Measurements from ENCODE around the gene GNAL.

The GNAL gene

DNA sequence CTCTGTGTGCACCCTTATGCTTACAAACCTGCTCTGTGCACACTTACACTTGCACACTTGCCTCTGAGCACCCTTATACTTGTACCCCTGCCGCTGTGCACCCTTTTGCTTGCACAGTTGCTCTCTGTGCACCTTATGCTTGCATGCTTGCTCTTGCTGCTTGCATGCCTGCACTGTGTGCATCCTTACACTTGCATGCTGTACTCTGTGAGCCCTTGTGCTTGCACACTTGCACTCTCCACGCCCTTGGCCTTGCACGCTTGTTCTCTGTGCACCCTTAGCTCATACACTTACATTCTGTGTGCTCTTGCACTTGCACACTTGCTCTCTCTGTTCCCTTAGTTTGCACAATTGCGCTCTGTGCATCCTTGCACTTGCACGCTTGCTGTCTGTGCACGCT, 78.3 kb downstream of the GNAL start:
- DNase-seq = no peak

DNA sequence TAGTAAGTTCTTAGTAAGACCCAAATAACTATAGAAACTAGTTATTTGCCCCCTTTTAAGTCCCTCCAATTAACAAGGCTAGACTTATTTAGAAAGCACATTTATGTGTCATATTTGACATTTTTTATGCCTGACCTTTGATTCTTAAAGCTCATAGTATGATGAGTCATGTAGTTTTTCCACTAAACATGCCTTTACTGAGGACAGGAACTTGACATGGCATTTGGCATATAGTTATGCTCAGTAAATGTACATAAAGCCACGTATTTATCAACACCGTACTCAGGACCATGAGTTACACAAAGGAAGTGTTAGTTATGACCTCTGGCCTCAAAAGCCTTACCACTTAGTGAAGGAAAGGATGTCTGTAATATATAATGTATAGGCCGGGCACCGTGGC, 78.9 kb downstream of the GNAL start:
- DNase-seq = no peak

DNA sequence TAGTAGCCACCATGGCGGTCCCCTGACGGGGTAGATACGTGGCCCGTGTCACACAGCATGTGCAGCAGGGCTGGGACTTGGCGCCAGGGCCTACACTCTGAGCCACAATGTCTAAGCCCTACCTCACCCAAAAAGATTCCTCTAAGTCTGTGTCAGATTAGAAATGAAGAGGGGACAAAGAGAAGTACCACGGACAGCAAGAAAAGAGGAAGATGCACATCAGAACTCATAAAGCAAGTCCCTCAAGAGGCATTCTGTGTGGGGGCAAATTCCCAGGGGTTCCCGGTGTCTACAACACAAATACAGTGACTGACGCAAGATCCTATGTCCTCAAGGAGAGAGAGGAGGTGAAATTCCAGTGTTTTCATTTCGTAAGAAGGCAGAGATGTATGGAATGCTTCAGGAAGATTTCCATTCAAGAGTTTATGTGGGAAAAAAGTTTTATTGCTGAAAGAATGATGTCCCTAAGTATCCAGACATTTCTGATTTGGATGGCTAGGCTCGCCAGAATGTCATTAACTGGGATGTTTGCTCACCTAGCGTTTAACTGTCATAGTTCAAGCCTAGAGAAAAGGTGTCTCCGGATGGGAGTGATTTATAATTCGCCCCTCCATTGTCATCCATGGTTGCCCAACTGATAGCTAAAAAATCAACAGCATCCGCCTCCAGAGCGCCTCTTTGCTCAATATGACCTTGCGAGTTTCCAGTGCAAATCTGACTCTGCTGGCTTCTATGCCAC, 86.5 kb downstream of the GNAL start:
- DNase-seq = no peak

DNA sequence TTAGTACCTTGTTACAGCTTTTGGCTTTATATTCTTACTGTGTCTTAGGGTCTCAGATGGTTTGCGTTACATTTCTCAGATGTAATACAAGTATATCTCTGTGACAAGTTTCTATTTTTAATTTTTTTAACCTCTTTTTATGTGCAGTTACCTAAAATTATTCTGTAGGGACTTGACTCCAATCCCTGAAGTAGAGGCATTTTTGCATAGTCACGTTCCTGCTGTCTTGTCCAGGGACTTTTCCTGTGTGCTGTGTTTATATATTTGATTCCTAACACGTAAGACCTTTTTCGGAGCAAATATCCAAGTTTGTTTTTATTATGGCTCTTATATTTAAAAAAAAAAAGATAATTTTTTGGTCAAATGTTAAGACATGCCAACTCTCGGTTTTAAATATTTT, 91.0 kb downstream of the GNAL start:
- no peak for DNase-seq

DNA sequence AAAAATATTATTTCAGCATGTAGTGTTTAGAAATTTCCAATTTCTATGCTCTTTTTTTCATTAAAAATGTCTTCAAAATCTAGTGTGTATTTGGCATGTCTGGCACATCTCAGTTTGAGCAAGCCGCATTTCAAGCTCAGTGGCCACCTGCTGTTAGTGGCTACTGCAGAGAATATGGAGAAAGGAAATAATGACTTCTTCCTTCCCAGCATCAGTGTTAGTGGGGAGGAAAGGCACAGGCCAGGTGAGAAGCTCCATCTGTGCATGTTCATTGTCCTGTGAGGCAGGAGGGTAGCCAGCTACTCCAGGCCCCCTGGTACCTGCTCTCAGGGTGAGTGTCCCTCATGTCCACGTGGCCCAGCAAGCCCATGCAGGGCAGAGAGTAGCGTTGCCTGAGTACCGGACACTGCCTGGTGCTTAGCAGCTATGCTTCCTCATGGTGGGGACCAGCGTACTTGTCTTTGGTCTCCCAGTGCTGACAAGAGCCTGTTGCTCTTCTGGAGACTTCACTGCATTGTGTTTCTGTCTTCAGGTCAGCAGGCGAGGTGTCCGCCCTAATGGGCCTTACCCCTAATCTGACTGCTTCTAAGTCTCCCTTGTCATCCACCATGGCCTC, 94.8 kb downstream of the GNAL start:
- DNase-seq = no peak

DNA sequence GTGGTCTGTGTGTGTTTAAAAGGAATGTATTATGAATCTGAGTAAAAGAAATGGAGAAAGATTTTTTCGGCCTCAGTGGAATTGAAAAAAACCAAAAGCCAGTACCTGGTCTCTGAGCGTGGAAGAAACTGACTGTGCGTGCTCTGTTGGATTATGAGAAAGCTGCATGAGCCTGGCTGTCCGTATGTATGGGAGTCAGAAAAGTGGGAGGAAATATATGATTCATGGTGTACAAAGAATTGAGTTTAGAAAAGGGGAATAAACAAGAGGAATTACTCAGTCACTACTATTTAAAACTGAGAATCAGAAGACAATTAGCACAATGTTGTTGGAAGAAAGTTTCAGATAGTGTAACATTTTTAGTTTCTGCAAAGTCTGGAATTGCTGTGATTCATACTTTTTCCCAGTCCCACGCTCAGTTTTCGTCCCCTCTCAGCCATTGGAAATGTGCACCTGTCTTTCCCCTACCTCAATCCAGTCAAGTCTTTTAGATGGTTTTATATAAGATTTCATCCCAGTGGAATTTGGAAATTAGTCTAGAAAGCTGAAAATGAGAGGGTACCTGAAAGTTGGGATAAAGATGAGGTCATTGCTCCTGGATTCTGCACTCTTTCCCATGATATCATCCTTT, 95.7 kb downstream of the GNAL start:
- DNase-seq = no peak

DNA sequence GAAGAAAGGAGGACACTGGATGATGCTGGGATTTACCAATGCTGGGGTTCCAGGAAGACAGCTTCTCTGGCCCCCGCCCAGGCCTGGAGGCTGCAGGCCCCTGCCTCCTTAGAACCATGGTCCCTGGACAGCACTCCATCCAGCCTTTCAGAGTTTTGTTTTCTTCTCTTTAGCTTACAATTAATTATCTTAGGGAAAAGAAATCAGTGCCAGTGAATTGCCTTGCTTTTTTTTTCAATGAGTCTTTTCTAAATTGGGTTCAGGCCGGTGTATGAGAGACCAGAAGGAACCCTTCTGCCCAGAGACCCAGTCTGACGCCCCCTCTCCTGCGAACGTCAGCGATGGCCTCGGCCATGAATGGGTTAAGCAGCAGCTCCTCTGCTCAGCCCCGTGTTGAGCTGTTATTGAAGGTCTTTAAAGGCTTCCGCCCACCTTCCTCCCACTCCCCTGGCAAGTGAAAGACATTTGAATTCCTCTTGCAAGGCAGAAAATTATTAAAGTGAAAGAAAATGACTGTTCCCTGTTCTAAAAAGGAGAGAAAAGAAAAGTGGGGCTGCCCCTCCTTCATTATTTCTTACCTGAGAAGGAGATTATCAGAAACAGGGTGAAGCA, 96.5 kb downstream of the GNAL start:
- DNase-seq = no peak

DNA sequence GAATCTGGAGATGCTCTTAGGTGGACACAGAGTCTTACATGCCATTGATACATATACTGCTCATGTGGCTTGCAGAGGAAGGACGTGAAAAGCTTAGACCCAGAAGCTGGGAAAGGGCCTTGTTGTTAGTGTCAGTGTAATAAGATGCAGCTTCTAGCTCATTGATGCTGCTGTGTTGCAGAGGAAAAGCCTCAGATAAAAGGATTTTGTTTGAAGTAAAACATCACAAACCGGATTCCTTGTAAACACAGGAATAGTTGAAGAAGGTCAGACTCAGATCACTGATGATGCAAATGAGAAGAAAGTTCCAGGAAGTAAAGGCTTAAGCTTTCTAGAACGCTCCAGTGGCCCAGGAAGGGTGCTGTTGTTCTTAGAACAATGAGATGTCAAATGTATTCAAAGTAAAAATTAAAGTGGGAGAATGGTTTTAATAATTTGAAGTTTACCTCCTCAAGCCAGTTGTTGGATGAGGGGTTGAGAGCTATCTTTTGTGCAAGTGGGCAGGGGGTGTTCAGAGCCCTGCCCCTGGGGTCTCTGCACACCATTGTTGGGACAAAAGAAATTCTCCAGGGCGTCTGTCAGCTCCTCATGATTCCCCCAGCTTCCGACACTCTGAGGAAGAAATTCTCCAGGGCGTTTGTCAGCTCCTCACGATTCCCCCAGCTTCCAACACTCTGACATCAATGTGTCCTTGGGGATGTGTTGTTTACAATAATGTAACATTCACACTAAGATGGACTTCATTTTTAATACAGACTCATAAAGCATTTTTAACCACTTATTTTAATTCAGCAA, 100.8 kb downstream of the GNAL start:
- no peak for DNase-seq

DNA sequence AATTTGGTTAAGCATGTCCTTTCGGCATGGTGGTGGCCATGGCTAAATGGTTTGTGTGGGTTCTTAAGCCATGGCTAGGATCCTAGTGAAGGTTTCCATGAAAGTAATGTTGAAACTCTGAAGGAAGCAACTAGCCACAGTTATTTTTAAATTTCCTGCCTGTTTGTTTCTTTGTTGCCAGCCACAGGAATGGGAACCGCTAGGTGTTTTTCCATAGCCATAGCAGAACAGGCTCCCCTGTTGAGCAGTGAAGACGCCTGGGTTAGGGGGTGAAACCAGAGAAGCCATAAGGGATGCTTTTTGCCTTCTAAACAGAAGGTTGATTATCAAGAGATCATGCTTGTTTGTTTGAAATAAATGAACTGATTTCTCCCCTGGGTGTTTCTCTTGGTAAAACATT, 102.1 kb downstream of the GNAL start:
- DNase-seq = no peak

DNA sequence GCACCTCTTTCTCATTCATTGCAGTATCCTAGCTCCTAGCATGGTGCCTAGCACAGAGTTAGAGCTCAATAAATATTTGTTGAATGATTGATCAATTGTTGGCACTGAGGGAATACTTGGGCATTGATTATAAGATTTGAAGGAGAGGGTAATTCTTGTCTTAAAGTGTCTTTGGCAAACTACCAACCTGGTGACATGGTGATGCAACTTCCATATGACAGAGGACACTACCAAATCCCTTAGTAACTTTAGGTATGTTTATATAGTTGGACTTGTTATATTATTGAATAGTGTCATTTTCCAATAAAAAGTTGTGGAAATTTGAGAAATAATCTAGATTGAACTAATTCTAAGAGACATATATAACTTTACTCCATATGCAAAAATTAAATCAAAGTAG, 103.6 kb downstream of the GNAL start:
- no peak for DNase-seq

DNA sequence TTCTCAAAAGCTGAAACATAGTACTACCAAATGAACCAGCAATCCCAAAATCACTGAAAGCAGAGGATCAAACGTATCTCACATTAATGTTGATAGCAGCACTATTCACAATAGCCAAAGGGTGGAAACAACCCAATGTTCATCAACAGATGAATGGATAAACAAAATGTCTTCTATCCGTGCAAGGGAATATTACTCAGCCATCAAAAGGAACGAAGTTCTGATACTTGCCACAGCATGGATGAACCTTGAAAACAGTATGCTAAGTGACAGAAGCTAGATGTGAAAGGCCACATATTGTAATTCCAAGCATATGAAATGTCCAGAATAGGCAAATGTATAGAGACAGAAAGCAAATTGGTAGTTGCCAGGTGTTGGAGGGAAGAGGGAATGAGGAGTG, 105.1 kb downstream of the GNAL start:
- DNase-seq = no peak

DNA sequence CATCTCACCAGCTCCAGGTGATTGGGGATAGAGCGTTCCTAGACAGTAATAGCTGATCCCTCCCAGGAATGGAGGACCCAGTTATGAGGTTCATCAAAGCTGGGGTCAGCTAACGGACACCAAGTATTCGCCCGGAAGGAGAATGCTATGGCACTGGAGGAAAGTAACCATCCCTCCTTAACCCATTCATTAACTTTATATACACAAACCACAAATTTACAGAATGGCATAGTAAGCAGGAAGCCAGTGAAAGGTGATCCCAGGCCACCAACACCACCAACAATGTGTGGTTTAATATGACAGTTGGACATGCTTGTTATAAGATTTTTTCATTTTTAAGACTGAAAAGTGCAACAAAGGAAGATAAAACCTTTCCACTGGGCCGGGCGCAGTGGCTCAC, 106.9 kb downstream of the GNAL start:
- no peak for DNase-seq

DNA sequence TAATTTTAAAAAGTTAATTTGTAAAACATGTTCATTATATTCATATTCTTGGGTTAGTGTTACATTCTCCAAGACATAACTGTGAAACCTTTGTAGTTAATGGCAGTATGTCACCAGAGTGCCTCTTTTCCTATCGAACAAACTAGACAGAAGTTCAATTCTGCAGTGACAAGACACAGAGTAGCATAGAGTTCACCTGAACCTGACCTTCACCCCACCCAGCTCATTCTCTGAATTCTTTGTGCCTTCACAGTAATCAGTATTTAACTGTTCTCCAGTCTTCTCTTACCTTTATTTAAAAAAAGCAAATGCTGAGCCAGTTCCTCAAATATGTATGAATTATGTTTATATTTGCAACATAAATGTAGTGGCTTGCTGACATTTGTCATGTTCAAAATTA, 109.2 kb downstream of the GNAL start:
- no peak for DNase-seq

DNA sequence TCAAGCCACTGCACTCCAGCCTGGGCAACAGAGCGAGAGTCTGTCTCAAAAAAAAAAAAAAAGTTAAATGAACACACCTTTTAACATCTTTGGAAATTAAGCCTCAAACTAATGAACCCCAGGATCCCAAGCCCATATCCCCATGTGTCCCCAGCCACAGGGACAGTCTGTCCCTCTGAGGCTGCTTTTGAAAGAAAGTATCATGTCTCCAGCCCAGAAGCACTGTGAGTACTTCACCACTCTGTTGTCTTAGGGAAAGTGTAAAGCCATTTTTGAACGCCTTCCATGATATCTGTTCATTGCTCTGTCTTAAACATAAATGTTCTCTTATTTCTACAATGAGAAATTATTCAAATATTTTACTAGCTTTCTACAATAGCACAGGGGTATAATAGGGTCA, 110.0 kb downstream of the GNAL start:
- no peak for DNase-seq

DNA sequence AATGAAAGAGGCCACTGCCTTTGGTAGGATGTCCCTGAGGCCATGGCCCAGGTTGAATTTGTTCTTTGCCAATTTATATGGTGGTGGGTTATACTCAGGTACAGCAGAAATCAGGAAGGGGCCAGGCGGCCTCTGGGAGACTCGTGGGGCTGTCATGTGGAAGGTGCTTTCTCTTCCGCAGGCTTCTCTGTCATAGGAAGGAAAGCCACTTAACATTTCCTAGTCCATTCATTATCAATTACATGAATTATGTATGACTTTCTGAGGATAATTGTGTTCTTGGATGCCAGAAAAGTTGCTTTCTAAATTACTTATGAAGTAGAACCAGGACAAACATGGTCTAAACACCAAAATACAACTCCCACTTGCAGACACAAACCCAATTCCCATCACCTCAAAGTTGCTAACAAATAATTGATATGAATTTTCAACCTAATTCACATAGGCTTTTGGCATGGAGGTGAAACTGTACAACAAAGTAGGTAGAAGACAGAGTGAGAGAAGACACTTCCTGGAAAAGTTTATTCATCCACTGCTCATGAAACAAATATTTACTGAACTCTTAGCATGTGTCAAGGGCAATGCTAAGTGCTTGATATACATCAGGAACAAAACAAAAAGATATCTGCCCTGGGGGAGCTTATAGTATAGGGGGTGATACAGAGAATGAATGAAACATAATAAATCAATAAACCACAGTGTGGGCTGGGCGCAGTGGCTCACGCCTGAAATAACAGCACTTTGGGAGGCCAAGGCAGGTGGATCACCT, 111.7 kb downstream of the GNAL start:
- DNase-seq = no peak

DNA sequence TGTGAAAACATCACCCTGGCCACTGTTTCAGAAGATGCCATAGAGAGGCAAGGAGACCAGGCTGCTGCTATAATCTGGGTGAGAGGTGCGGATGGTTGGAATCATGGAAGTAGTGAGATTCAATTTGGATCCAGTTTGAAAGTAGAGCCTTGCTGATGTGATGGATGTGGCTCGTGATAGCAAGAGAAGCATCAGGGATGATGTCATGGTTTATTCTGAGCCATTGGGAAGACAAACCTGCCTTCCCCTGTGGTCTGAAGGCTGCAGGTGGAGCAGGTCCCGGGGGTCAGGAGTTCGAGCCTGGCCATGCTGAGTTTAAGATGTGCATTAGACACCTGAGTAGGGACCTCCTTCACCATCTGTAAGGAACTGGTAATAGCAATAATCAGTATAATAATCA, 112.5 kb downstream of the GNAL start:
- DNase-seq = no peak

DNA sequence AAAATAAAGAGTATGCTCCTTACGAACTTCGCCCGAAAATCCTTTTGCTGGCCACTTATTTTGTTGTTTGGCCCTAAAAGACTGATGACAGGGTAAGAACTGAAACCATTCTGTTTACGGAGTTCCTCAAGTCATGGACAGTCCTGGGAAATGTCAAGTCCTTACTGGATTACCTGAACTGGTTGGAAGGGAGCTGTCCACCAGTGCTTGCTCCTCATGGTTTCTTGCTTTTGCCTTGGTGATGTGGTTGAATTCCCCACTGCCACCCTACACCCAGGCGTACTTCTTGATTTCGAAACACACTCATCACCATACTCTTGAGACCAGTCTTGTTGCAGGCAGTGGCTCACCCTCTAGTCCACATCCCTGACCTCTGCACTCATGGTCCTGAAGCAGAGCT, 113.1 kb downstream of the GNAL start:
- DNase-seq = no peak

DNA sequence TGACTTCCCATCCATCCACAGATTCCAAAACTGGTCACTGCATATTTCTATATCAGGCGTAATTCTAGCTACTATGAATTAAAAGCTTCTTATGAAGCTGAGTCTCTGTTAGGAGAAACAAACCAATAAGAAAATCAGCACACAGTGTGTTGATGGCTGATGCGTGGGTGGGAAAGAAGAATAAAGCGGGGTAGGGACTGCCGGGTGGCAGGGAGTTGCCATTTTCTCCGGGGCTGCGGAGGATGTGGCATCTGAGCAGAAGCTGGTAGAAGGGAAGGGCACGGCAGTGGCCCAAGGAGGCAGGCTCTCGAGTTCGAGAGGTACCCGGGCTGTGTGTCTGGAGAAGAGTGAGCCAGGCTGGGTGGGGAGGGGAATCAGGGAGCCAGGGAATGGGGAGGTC, 113.5 kb downstream of the GNAL start:
- DNase-seq = no peak

DNA sequence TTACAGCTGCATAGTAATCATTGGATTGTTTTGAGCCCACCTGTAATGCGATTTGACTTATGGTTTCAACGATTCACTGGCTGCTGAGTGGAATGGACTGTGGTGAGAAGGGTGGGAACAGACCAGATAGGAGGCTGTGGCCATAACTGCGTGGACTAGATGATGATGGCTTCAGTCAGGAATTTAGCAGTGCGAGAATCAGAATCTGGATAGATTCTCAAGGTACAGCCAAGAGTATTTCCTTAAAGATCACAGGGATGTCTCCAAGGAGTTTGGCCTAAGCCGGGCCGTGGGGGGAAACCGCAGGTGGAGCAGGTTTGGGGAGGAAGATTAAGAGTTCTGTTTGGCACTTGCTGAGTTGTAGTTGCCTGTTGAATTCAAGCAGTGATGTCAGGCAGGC, 118.2 kb downstream of the GNAL start:
- DNase-seq = no peak

DNA sequence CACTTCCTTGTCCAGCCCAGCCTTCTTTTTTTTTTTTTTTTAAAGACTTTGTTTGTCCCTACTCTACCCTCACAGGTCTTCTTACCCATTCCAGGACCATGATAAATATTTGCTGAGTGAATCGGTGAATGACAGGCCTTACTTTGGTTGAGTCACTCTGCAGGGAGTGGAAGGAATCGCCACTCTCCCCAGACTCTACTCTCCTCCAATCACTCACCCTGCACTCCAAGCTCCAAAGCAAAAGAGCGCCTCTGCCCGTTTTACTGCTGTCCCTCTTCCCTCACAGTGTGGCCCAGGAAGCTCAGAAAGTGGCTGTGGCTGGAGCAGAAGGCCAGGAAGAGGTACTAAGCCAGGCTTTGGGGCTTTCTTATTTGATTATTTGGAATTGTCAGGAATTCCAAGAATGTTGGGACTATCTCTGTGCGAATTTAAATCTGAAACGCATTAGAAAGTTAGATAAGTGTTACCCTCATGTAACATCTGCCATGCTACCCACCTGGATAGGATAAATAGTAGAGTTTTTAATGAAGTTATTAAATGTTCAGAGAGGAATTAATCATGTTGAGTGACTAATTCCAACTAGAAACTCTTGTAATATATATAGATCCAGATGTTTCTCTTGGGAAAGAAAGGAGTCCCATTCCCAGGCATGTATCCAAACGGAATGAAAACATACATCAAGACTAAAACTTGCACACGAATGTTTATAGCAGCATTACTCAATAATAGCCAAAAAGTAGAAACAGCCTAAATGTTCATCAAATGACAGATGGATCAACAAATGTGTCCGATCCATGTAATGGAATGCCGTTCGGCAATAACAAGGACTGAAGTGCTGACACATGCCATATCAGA, 119.2 kb downstream of the GNAL start:
- no peak for DNase-seq

DNA sequence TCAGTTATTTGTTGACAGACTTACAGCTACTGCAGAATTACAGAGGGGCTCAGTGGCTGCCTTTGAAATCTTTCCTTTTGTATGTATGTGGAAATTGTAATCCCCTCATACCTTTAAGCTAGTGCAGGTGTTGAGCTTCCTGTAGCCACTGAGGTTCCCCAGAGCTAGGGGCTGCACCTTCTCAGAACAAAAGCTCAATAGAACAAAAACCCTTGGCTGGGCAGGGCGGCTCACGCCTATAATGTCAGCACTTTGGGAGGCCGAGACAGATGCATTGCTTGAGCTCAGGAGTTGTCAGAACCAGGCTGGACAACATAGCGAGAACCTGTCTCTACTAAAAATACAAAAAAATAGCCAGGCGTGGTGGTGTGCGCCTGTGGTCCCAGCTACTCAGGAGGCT, 120.8 kb downstream of the GNAL start:
- no peak for DNase-seq
